ENCODE results near the gene CALN1.

DNA sequence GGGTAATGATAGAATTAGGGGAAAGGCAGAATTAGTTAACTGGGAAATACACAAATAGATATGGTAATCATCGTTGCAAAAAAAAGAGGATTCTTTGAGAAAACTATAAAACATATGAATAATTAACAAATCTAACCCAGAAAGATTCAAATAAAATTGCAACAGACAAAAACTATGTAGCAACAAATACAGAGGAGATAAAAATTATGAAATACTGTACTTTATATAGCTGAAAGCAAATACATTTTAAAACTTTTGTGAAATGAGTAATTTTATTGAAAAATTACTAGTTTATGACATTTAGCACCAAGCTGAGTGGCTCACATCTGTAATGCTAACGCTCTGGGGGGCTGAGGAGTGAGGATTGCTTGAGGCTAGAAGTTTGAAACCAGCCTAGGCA lies 356.7 kb downstream of the CALN1 start:
- TF ChIP-seq CTCF (IDR thresholded peaks at IDR 0.05; ENCODE audit: low read depth, low read length) (no peak), EZH2phosphoT487 (IDR thresholded peaks at IDR 0.05; ENCODE audit: low read depth) (no peak)
